ENCODE data around the gene HPCAL1.

- TF ChIP-seq, protein P1, sequence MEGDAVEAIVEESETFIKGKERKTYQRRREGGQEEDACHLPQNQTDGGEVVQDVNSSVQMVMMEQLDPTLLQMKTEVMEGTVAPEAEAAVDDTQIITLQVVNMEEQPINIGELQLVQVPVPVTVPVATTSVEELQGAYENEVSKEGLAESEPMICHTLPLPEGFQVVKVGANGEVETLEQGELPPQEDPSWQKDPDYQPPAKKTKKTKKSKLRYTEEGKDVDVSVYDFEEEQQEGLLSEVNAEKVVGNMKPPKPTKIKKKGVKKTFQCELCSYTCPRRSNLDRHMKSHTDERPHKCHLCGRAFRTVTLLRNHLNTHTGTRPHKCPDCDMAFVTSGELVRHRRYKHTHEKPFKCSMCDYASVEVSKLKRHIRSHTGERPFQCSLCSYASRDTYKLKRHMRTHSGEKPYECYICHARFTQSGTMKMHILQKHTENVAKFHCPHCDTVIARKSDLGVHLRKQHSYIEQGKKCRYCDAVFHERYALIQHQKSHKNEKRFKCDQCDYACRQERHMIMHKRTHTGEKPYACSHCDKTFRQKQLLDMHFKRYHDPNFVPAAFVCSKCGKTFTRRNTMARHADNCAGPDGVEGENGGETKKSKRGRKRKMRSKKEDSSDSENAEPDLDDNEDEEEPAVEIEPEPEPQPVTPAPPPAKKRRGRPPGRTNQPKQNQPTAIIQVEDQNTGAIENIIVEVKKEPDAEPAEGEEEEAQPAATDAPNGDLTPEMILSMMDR (IDR thresholded peaks at IDR 0.05): no peak
- peak; percentile 34 for TF ChIP-seq POLR2AphosphoS5 (IDR thresholded peaks at IDR 0.05)
Observed at GRCh38 chr2:10285556-10286198, 17.0 kb upstream of the HPCAL1 start.

Data from prostate gland (tissue), 2 donors.